GM23248 (cell line): ENCODE results near the gene GCK.

Source experiments
- EZH2 ChIP-seq: fragments of 200-600 bp; sonication (generic); IDR thresholded peaks from 2 replicates; pipeline ENCODE4 v1.6.1; 2018; ENCODE audit warnings: antibody characterized with exemption, mild to moderate bottlenecking; ENCODE audit not compliant: insufficient read depth, poor library complexity, severe bottlenecking
- EZH2phosphoT487 ChIP-seq: fragments of 200-600 bp; sonication (generic); IDR thresholded peaks from 2 replicates; pipeline ENCODE4 v1.6.1; 2018; ENCODE audit warnings: antibody characterized with exemption, moderate library complexity, mild to moderate bottlenecking, low read depth; ENCODE audit not compliant: insufficient read depth

GRCh38 chr7:44222074-44222473 is 32.8 kb upstream of the GCK start:
- TF ChIP-seq EZH2 (no peak), EZH2phosphoT487 (no peak)
